SU-DHL-6 (cell line): Measurements from ENCODE around the gene BBLN.

Experiments used
- H2AFZ ChIP-seq: fragments of 200-600 bp; sonication (generic); 2 replicates; pipeline ENCODE4 v1.6.1; 2014; ENCODE audit warnings: low read depth, mild to moderate bottlenecking, moderate library complexity, mixed read lengths, antibody characterized with exemption, low read length; ENCODE audit not compliant: severe bottlenecking
- H3F3A ChIP-seq: fragments of 200-600 bp; shearing (Covaris generic); 2 replicates; pipeline ENCODE4 v1.6.0; 2016; ENCODE audit warnings: antibody characterized with exemption, mild to moderate bottlenecking; ENCODE audit not compliant: insufficient read depth
- H3K27ac ChIP-seq: fragments of 200-600 bp; sonication (generic); 2 replicates; pipeline ENCODE4 v1.5.1; 2016; ENCODE audit warnings: low read depth, mild to moderate bottlenecking, low read length, moderate library complexity, mixed read lengths
- H3K27me3 ChIP-seq: fragments of 200-600 bp; sonication (generic), shearing (Covaris generic); 2 replicates; pipeline ENCODE4 v1.6.0; 2014; ENCODE audit warnings: mild to moderate bottlenecking, low read length
- H3K36me3 ChIP-seq: fragments of 200-600 bp; sonication (generic); 2 replicates; pipeline ENCODE4 v1.6.1; 2014; ENCODE audit warnings: mild to moderate bottlenecking, low read length, mixed read lengths
- H3K4me2 ChIP-seq: fragments of 300-600, 200-600 bp; shearing (Covaris generic), sonication (generic); 2 replicates; pipeline ENCODE4 v1.6.0; 2014; ENCODE audit warnings: low read length, low read depth, mild to moderate bottlenecking; ENCODE audit not compliant: poor library complexity, severe bottlenecking
- H3K4me3 ChIP-seq: fragments of 200-600 bp; sonication (generic); 2 replicates; pipeline ENCODE4 v1.5.1; 2014; ENCODE audit warnings: antibody characterized with exemption, low read length, mild to moderate bottlenecking, mixed read lengths; ENCODE audit not compliant: insufficient read depth, poor library complexity, severe bottlenecking
- H3K79me2 ChIP-seq: fragments of 200-600 bp; sonication (generic); 2 replicates; pipeline ENCODE4 v1.6.1; 2014; ENCODE audit warnings: mild to moderate bottlenecking, low read length, moderate library complexity; ENCODE audit not compliant: insufficient read depth
- H3K9ac ChIP-seq: fragments of 200-600 bp; sonication (generic); 2 replicates; pipeline ENCODE4 v1.7.0; 2014; ENCODE audit warnings: mild to moderate bottlenecking, low read length
- H3K9me2 ChIP-seq: fragments of 200-600 bp; sonication (generic); replicated peaks from 2 replicates; pipeline ENCODE4 v1.6.1; 2014; ENCODE audit warnings: low read length; ENCODE audit not compliant: insufficient read depth
- H3K9me3 ChIP-seq: fragments of 200-600 bp; sonication (generic); 2 replicates; pipeline ENCODE4 v1.6.1; 2014; ENCODE audit warnings: low read length, mixed read lengths; ENCODE audit not compliant: insufficient read depth
- H4K20me1 ChIP-seq: fragments of 200-600 bp; sonication (generic); 2 replicates; pipeline ENCODE4 v1.6.1; 2014; ENCODE audit warnings: low read depth, mild to moderate bottlenecking, antibody characterized with exemption, low read length, moderate library complexity, mixed read lengths
- CTCF ChIP-seq: fragments of 200-600 bp; sonication (generic); IDR thresholded peaks from one replicate; pipeline ENCODE4 v1.5.1; 2017; ENCODE audit warnings: antibody characterized with exemption, mild to moderate bottlenecking, low read length, moderate library complexity; ENCODE audit not compliant: insufficient read depth, poor library complexity, severe bottlenecking
- EZH2phosphoT487 ChIP-seq: fragments of 200-600 bp; sonication (generic), shearing (Covaris generic); conservative IDR thresholded peaks from 2 replicates; pipeline ENCODE4 v1.6.1; 2018; ENCODE audit warnings: mild to moderate bottlenecking, antibody characterized with exemption, low read length, moderate library complexity, mixed read lengths

Gene BBLN

DNA sequence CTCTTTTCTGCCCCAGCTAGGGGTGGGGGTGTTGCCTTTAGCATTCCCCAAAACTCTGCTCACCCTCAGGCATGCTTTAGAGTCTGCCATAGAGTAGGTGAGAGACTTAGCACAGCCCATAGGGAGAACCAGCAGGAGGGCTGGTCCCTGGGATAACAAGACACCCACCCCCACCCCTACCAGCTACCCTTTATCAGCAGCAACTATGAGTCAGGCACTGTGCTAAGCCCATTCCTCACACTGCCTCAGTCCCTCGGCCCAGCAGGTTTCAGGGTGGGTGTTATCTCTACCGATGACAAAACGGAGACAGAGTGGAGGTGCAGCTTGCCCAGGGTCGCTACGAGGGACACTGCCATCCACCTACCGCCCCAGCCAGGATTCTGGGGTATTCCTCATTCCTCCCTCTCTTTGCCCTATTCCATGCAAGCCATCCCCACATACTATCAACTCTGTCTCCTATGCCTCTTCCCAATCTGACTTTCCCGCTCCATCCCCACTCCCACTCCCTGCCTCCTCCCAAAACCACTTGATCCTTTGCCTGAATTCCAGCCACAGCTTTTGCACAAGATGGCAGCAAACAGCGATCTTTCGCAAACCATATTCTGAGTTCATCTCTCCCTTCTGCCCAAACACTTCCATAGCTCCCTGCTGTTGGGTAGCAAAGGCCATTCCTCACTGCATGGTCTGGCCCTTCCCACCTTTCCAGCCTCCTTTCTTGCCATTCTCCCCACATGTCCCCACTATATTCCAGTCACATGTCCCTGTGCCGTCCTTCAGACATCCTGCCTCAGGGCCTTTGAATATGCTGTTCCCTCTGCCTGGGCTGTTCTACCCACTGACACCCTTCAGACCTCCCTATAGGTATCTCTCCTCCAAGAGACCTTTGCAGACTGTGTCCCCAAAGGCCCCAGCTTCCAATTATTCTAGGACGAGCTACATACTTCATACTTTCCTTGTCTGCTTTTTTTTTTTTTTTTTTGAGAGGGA lies 26.2 kb downstream of the BBLN start:
- Histone ChIP-seq H3K9ac (no peak overlapping the region), H3K36me3 (no peaks in the 10 kb centered on the region), H3K4me3 (no peak overlapping the region), H3K79me2 (no peaks in the 10 kb centered on the region), H3K9me3 (no peaks in the 10 kb centered on the region), H3K27me3 (no peaks in the 10 kb centered on the region), H3K4me2 (no peak overlapping the region), H2AFZ (no peak overlapping the region), H4K20me1 (no peaks in the 10 kb centered on the region), H3K27ac (no peak overlapping the region), H3F3A (no peaks in the 10 kb centered on the region), H3K9me2 (no peaks in the 10 kb centered on the region)
- no peak for TF ChIP-seq CTCF
- TF ChIP-seq EZH2phosphoT487 = no peak

DNA sequence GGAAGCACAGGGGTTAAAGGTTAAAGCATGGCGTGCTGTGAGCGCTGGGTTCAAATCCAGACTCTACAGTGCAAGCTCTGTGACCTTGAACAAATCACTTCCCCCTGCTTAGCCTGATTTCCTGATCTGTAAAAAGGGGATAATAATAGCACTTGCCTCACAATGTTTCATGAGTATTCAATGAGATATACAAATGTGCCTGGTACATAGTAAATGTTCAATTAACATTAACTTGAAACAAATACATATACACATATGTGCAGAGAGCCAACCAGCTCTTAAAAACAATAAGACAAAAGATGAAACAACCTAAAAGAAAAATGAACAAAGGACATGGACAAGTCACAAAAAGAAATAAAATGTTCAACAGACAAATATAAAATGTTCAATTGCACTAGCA lies 27.3 kb downstream of the BBLN start:
- no peak overlapping the region for H3K4me3 ChIP-seq
- no peaks in the 10 kb centered on the region for H4K20me1 ChIP-seq
- H3F3A ChIP-seq = no peaks in the 10 kb centered on the region
- no peak overlapping the region for H3K9ac ChIP-seq
- H2AFZ ChIP-seq = no peak overlapping the region
- no peaks in the 10 kb centered on the region for H3K9me2 ChIP-seq
- no peak overlapping the region for H3K27ac ChIP-seq
- H3K27me3 ChIP-seq = no peaks in the 10 kb centered on the region
- no peaks in the 10 kb centered on the region for H3K79me2 ChIP-seq
- no peak overlapping the region for H3K4me2 ChIP-seq
- no peak for TF ChIP-seq EZH2phosphoT487
- no peak for TF ChIP-seq CTCF
- no peaks in the 10 kb centered on the region for H3K36me3 ChIP-seq
- H3K9me3 ChIP-seq = no peaks in the 10 kb centered on the region

DNA sequence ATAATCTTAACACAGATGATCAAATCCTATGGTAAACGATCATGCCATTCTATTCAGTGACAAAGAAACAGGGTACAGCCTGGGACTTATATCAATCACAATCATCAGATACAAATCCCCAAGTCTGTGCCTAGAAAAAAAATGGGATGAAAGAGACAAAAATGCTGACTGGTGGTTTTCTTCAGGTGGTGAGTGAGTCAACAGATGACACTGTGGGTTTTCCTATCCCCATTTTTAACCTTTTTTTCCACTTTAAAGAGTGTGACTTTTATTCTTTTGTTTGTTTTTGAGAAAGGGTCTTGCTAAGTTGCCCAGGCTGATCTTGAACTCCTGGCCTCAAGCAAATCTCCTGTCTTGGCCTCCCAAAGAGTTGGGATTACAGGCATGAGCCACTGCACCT lies 28.1 kb downstream of the BBLN start:
- no peak overlapping the region for H3K4me3 ChIP-seq
- H3K27me3 ChIP-seq = no peaks in the 10 kb centered on the region
- H3K9me3 ChIP-seq = no peaks in the 10 kb centered on the region
- H2AFZ ChIP-seq = no peak overlapping the region
- H3K9me2 ChIP-seq = no peaks in the 10 kb centered on the region
- TF ChIP-seq CTCF (no peak), EZH2phosphoT487 (no peak)
- no peaks in the 10 kb centered on the region for H3K79me2 ChIP-seq
- no peaks in the 10 kb centered on the region for H4K20me1 ChIP-seq
- H3F3A ChIP-seq = no peaks in the 10 kb centered on the region
- no peak overlapping the region for H3K9ac ChIP-seq
- no peak overlapping the region for H3K27ac ChIP-seq
- no peaks in the 10 kb centered on the region for H3K36me3 ChIP-seq
- no peak overlapping the region for H3K4me2 ChIP-seq
